Globus pallidus (tissue), 1 donor: ENCODE measurements around the gene PTPRO.

Experiments
- DNase-seq: peaks from one replicate; pipeline ENCODE4 v3.0.0-alpha.2; 2015; ENCODE audit warnings: low spot score

The PTPRO gene

DNA sequence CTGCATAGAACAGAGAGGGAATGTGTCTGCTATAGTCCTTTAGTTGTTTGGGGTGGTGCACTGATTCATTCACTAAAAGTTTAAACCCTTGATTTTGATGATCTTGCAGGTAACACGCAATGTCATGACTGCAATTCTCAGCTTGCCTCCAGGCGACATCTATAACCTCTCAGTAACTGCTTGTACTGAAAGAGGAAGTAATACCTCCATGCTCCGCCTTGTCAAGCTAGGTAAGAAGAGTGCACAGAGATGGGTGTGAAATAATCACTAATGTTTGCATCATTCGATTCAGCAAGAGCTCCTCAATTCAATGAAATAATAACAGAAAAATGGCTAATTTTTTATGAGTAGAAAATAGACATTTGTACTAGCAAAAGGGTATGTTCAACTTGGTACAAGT is 203.7 kb downstream of the PTPRO start:
- DNase-seq, result no peak

DNA sequence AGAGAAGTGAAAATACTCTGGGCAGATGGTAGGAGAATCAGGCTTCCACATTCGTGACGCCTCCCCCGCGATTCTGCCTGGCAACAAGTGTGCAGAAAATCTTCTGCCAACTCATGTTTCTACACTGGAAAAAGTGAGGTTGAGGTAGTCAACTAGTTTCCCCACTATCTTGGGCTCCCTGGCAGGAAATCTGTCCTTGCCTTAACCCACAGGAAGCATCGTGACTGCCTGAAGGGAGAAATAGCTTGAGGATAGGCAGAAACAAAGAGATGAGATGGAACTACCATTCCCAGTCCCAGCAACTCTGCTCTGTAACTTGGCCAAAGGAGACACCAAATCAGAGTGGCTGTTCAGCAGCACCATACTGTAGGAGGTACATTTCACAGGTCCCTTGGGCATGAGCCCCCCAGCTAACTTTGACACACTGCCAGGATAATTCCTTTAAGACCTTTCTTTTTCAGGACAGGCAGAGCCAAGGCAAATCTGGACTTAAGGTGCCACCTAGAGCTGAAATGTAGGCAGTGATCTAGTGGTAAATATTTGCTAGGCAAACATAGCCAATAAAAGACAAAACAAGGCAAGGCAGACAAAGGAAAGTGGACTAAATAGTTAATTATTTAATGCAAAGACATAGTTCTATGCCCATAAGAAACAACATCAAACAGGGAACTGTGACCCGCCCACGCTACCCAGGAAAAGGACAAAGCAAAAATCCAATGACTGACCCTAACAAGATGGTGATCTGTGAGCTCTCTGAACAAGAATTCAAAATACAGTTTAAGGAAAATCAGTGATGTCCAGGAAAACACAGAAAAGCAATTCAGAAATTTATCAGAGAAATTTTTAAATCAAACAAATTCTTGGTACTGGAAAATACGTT is 205.1 kb downstream of the PTPRO start:
- DNase-seq, result no peak

DNA sequence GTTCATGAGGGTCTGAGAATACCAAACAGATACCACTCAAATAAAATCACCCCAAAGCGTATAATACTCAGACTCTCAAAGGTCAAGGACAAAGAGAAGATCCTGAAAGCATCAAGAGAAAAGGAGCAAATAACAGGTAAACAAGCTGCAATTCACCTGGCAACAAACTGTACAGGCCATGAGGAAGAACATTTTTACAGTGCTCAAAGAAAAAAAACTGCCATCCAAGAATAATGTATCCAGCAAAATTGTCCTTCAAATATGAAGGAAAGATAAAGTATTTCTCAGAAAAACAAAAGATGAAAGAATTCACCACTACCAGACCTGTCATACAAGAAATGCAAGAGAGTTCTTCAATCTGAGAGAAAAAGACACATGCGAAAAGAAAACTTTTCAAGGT is 206.4 kb downstream of the PTPRO start:
- DNase-seq, result no peak

DNA sequence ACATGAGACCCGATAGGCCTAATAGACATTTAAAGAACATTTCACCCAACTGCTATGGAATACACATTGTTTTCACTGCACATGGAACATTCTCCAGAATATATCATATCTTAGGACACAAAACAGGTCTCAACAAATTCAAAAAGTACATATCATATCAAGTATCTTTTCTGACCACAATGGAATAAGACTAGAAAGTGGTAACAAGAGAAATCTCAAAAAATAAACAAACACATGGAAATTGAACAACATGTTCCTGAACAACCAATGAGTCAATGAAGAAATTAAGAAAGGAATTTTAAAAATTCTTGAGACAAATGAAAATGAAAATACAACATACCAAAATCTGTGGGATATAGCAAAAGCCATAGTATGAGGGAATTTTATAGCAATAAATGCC is 208.1 kb downstream of the PTPRO start:
- no peak for DNase-seq

DNA sequence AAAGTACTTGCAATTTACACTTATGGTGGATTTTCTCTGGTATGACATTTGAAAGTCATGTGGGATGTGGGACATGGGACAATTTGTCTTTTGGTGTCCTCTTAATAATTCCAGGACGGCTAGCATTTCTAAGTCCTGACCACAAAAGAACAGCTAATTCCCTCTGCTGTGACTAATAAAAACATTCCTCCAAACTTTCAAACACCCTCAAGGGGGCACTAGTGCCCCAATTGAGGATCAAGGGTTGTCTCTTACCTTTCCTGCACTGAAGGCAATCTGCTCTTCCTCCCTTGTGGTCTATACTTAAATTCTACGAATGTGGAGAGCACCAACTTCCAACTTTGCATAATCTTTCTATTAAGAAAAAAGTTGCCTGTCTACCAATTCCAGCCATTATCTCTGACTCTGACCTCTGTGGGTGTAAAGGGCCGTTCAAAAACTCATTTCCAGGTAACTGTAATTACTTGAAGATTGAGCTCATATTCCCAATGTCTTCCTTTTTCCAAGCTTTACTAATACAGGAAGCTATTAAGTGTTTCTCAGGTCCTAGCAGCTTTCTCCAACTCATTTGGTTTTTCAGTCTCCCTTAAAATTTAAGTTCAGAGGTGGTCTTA is 210.2 kb downstream of the PTPRO start:
- peak; percentile 52 for DNase-seq

DNA sequence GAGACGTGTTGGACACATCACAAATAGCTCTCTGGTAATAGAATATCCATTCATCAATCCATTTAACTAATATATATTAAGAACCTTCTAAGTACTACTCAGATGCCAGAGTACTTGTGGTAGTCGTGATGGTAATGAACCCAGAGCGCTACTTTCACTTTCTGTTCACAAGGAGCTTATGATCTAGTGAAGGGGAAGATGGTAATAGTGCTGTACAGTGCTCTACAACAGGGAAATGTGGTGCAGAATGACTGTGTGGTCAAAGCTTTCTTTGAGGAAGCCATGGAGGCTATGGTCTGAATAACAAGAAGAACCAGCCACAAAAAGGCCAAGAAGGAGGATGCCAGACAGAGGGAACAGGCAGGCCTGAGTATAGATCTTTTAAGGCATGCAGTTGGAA is 212.0 kb downstream of the PTPRO start:
- DNase-seq, result peak; percentile 45

DNA sequence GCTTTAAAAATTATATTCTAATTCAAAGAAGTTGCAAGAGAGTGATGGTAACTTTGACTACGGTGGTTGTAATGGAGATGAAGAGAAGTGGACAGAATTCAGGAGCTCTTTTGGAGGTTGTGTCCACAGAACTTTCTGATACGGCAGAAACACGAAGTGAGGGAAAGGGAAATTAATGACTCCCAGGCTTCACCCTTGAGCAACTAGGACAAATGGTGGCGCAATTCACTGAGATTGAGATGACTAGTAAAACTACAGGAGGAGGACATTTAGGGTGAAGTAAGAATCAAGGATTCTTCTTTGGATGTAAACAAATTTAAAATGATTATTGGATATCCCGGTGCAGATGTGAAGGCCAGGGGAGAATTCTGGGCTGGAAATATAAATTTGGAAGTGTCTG is 212.6 kb downstream of the PTPRO start:
- DNase-seq, result no peak

DNA sequence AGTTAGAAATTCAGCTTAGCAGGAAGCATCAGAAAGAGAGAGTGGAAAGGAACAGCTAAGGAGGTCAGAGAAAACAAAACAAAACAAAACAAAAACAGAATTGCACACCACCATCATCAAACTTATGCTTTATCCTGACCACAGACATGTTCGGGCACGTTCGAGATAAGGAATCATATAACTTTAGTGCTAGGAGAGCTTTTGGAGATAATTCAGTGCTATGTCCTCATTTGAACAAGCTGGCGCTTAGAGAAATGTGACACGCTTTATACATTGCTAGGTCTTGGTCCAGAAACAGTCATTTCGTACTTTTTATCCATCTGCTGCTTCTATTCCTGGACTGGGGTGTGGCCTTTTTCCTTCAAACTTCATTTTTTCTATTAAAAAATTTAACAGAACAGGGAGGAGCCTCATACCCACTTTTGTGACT is 213.1 kb downstream of the PTPRO start:
- DNase-seq, result no peak

DNA sequence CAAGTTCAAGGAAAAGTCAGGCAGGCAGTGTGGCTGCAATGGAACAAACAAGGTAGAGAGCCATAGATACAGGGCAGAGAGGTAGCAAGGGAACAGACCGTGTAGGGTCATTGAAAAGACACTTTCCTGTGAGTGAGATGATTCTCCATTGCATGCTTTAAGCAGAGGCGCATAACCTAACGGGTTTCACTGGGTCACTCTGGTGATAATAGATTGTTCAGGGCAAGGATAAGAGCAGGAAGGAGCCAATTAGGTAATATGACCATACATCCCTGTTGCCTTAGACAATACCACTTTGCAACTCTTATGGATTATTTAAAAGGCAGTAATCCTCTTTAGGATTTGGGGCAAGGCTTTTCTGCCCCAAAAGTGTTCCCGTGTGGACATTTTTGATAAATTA is 214.1 kb downstream of the PTPRO start:
- no peak for DNase-seq

DNA sequence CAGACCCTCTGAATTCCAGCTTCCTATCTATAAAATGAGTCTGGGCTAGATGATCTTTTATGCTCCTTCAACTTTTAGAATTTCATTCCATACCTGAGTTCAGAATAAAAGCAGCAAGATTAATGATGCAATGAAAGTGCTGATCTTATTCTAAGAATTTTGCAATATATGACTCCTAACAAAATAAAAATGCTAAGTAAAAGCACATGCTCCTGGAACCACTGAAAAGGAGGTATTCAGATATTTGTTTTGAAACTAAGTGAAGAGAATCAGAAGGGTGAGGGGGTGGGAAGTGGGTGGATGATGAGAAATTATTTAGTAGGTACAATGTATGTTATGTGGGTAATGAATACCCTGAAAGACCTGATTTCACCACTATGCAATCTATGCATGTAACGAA is 216.6 kb downstream of the PTPRO start:
- DNase-seq, result no peak

DNA sequence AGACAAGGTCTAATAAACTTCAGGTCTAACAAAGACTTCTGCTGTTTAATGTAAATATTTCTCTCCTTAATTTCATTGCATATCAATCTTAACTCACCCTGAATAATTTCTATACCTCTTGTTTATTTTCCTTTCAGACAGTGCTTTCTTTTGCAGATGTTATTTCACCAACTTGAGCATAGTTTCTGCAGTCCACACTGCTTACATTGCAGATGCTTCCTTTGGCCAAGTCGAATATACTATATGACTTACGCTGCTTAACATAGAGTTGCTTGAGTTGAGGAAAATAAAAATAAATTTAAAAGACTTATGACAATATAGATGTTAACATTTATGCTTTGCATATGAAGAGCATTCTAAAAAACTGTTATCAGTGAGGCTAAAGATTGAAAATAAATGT is 217.7 kb downstream of the PTPRO start:
- DNase-seq, result no peak

DNA sequence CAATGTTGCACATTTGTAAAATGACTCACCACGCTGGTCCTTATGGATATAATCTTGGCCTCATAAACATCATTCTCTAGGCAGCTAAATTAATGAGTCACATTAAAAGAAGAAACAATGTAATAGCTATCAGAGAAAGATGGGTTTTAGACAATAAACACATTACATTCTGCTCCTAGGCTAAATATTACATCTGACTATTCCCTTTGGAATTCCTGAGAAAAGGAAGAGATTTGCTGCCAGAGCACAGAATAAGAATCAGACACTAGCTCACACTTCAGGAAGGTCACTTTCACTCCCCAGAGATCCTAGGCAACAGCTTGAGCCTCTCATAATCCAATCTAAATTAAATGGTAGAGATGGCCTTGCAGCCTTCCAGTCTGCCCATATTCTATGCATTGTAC is 218.2 kb downstream of the PTPRO start:
- no peak for DNase-seq

DNA sequence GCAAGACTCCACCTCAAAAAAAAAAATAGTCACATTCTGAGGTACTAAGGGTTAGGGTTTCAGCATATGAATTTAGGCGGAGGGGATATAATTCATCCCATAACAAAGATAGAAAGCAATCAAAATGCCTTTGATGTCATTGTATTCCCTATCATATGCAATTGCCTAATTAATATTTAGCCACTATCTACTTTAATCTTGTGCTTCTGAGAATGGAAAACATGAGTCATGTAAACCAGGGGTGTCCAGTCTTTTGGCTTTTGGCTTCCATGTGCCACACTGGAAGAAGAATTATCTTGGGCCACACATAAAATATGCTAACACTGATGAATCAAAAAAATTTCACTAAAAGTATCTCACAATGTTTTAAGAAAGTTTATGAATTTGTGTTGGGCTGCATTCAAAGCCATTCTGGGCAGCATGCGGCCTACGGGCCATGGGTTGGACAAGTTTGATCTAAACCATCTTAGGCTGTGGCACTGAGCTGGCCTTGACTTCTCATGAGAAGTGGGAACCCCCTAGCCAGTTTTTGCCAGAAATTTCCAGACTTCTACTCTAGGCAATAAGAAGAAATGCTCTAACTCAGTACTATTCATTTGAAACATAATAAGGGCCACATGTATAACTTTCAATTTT is 219.8 kb downstream of the PTPRO start:
- DNase-seq, result no peak

DNA sequence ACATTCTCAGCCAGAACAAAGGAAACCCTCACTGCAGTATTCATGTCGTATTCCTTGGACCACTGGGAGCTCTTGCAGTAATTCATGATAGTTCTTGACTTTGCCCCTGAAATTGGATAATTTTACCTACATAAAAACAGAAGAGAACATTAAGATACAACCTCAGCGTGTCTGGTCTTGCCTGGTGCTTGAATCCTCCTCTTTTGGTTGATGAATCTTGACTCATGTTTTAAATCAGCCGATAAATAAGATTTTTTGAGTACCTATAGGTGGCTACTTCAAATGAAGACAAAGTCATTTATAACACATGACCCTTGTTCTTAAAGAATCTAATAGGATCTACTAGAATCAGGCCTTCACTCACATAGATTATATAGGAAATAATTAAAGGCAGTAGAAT is 221.0 kb downstream of the PTPRO start:
- DNase-seq, result no peak

DNA sequence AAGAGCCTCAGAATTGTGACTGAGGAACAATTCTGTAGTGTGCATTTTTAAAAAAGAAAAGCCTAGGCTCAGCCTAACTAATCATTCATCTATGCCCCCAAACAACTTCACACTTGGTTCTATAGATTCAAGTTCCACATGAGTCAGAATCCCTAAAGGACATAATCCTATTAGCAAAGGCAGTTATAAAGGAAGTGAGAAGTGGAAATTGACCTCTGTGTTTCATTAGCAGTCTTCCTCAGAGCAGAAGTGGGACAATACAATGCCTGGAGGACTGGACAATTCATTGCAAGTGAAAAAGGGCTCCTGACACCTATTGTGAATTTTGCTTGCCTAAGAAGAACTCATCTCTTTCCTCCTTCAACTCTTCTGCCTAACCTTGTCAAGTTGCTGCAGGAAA is 222.3 kb downstream of the PTPRO start:
- no peak for DNase-seq

DNA sequence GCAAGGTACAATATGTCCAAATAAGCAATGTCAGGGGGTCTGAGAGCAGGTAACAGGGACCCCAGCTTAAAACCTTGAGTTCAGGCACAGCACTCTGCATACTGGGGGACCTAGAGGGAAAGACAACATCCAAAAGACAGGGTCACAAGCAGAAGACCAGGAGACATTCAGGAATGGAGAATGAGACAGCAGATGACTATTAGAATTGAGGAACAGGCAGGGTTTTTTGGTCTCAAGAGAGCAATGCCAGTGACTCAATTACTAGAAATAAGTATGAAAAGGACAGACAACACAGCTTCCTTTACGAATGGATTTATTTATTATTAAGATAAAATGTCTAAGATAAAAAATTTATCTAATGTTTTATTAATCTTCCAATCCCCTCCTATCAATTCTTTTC is 223.0 kb downstream of the PTPRO start:
- no peak for DNase-seq

DNA sequence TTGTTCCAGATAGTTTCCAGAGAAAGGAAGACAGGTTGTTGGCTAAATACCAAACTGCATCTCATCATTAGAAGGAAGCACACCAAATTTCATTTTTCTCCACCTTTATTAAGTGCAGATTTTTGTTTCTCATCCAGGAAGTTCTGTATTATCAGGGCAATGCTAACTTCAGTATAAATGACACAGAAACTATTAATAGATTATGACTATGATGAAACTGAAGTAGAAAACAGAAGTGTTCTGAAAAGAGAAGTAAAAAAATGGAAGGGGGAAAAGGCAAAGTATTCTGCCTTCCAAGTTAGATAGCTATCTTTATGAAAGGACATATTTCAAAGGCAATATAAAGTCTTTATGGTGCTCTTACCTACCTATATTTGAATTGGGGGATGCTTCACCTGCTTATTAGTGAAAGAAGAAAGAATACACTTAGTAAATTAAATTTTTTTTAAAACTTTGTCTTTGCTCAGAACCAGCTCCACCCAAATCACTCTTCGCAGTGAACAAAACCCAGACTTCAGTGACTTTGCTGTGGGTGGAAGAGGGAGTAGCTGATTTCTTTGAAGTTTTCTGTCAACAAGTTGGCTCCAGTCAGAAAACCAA is 223.9 kb downstream of the PTPRO start:
- DNase-seq, result no peak

DNA sequence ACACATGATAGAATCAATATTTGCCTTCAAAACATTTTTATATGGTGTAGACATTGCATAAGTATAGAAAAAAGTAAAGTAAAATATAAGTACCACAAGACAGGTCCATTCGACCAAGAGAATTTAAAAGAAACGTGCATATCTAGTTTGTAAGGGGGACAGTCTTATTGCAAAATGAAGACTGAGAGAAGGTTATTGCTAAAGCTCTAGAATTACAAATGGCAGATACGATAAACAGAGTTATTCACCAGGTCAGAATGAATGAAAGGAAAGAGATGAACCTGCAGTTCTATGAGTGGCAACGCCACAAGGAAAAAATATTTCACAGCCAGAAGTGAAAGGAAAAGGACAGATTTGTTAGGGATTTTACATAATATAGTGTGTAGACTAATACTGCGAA is 224.8 kb downstream of the PTPRO start:
- no peak for DNase-seq

DNA sequence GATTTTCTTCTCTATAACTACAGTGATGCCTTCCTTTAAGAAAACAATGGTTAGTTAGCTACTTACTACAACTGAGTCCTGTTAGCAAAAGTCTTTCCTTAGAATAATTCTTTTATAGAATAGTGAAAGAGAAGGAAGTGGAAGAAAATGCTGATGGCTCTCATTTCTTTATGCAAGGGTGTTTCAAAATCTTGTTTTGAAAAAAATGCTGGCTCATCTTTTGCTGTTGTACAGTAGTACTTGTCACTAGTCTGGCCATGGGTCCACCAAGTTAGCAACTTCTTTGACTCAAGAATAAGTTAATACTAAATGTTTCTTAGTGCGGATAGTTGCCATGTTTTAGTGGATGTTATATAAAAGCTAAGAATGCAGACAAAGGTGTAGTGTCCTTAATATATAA is 225.4 kb downstream of the PTPRO start:
- no peak for DNase-seq

DNA sequence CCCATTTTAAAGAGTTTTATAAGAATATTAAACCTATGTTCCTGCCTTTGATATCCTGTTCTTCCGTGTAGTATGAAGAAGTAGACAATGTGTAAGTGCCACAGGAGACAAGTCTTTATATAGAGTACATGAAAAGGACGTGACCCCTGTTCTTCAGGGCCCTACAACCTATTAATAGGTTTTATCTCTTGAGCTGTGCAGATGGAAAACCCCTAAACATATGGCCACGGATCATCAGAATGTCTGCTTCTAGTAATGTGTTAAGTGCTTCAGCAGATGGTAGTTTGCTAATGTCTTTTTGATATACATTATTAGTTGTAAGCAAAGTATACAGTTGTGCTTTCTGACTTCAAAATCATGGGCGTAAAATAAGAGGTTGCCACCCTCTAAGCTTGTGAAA is 228.5 kb downstream of the PTPRO start:
- no peak for DNase-seq

DNA sequence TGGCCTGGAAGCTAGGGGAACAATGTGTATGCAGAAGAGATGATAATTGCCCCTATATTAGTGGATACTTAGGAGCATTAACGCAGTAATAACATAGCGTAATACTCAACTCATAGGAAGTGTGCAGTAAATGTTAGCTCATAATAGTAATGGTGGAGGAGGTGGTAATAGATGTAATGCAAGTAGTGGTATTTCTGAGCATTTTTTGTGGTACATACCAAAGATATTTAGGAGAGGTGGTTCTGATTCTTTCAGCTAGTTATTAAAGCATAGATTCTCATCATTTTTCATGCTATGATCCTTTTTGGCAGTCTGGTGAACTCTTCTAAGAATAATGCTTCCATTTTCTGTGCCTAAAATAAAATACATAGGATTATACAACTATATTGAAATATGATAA is 233.1 kb downstream of the PTPRO start:
- DNase-seq, result no peak

DNA sequence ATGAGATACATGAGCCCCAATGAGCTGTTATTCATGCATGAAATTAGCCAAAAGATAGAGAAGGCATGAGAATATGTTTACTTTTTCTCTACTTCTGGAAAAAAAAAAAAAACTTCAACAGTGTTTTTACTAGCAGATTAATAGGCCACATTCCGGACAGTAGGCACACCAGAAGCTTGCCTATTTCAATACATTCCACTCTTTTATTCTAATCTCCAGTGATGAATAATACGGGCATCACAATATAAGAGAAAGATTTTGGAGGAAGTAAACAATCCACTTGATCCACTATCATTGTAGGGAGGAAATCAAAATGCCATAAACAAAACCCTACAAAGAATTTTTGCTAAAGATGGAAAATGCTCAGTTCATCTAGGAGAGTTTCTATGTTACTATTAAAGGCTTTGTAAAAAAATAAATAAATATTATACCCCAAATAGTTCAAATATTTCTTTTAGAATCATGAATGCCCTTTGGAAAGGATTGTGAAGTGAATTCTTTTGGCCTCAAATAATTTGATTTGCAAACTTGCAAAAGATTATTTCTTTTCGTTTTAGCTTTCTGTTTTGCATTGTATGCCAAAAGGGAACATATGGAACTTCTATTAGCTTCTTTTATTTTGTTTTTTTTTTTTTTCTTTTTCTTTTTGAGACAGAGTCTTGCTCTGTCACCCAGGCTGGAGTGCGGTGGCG is 234.2 kb downstream of the PTPRO start:
- DNase-seq, result no peak
